Trophoblast cell (in vitro differentiated cells and primary cell): Measurements from ENCODE around the gene ZNF709. TPM values are rescaled to one million over a fixed set of nuclear protein-coding genes. Genes with fewer than 3 reads are reported as not detected.

Source experiments
- DNase-seq, 2 donors: peaks; one replicate each; pipeline ENCODE4 v3.0.0-alpha.2; 2016
- H2AFZ ChIP-seq: 2 replicates; pipeline ENCODE4 v1.6.1; 2013; ENCODE audit warnings: low read length, moderate library complexity, mild to moderate bottlenecking; ENCODE audit not compliant: insufficient read depth, poor library complexity
- H2AK5ac ChIP-seq: 2 replicates; pipeline ENCODE4 v1.6.1; 2013; ENCODE audit warnings: mild to moderate bottlenecking, low read length
- H2BK120ac ChIP-seq: 2 replicates; pipeline ENCODE4 v1.6.1; 2013; ENCODE audit warnings: low read length, mild to moderate bottlenecking, moderate library complexity; ENCODE audit not compliant: insufficient read depth, poor library complexity
- H2BK12ac ChIP-seq: 2 replicates; pipeline ENCODE4 v1.6.1; 2013; ENCODE audit warnings: mild to moderate bottlenecking, low read length, moderate library complexity
- H2BK5ac ChIP-seq: 2 replicates; pipeline ENCODE4 v1.6.1; 2013; ENCODE audit warnings: low read length, low read depth, moderate library complexity, mild to moderate bottlenecking; ENCODE audit not compliant: poor library complexity
- H3K14ac ChIP-seq: 2 replicates; pipeline ENCODE4 v1.6.1; 2013; ENCODE audit warnings: mild to moderate bottlenecking, low read length
- H3K18ac ChIP-seq: 2 replicates; pipeline ENCODE4 v1.6.1; 2013; ENCODE audit warnings: mild to moderate bottlenecking, low read length
- H3K23ac ChIP-seq: 2 replicates; pipeline ENCODE4 v1.6.1; 2013; ENCODE audit warnings: low read length
- H3K27ac ChIP-seq: 2 replicates; pipeline ENCODE4 v1.5.1; 2013; ENCODE audit warnings: low read depth, mild to moderate bottlenecking, inconsistent platforms, low read length, moderate library complexity
- H3K27me3 ChIP-seq: 2 replicates; pipeline ENCODE4 v1.6.1; 2013; ENCODE audit warnings: inconsistent platforms, mild to moderate bottlenecking, low read length, moderate library complexity; ENCODE audit not compliant: insufficient read depth
- H3K36me3 ChIP-seq, 2 experiments: 1 replicate in 1 of 2; 2 replicates in 1 of 2; pipeline ENCODE4 v1.6.1; 2013; ENCODE audit warnings: low read length in 2 of 2, mild to moderate bottlenecking in 2 of 2, moderate library complexity in 1 of 2; ENCODE audit not compliant: insufficient read depth in 2 of 2, control insufficient read depth in 1 of 2
- H3K4ac ChIP-seq: 2 replicates; pipeline ENCODE4 v1.6.1; 2013; ENCODE audit warnings: low read depth, mild to moderate bottlenecking, low read length, moderate library complexity
- H3K4me1 ChIP-seq, 2 experiments: 1 replicate in 1 of 2; 2 replicates in 1 of 2; pipeline ENCODE4 v1.6.1; 2013; ENCODE audit warnings: low read length in 2 of 2, mild to moderate bottlenecking in 2 of 2, moderate library complexity in 1 of 2; ENCODE audit not compliant: insufficient read depth in 2 of 2, control insufficient read depth in 1 of 2
- H3K4me2 ChIP-seq: 2 replicates; pipeline ENCODE4 v1.6.1; 2013; ENCODE audit warnings: inconsistent platforms, mild to moderate bottlenecking, low read length, moderate library complexity
- H3K4me3 ChIP-seq: 2 replicates; pipeline ENCODE4 v1.5.1; 2013; ENCODE audit warnings: mild to moderate bottlenecking, low read depth, low read length, inconsistent platforms
- H3K79me1 ChIP-seq: one replicate; pipeline ENCODE4 v1.6.1; 2013; ENCODE audit warnings: low read length
- H3K79me2 ChIP-seq: 2 replicates; pipeline ENCODE4 v1.6.1; 2013; ENCODE audit warnings: low read length, mild to moderate bottlenecking; ENCODE audit not compliant: control insufficient read depth, insufficient read depth, poor library complexity
- H3K9ac ChIP-seq: 2 replicates; pipeline ENCODE4 v1.6.1; 2013; ENCODE audit warnings: mild to moderate bottlenecking, low read length
- H3K9me3 ChIP-seq: 2 replicates; pipeline ENCODE4 v1.6.1; 2013; ENCODE audit warnings: low read depth, mild to moderate bottlenecking, control low read depth, inconsistent platforms, low read length; ENCODE audit not compliant: insufficient read depth
- H4K12ac ChIP-seq: 2 replicates; pipeline ENCODE4 v1.6.1; 2013; ENCODE audit warnings: low read depth, mild to moderate bottlenecking, low read length, moderate library complexity
- H4K8ac ChIP-seq: 2 replicates; pipeline ENCODE4 v1.6.1; 2013; ENCODE audit warnings: low read depth, mild to moderate bottlenecking, low read length, moderate library complexity
- H4K91ac ChIP-seq: one replicate; pipeline ENCODE4 v1.6.1; 2013; ENCODE audit warnings: low read depth, mild to moderate bottlenecking, low read length, moderate library complexity
- WGBS: extraction: QIAGEN DNeasy Blood & Tissue Kit; methylation state at CpG from one replicate; pipeline ENCODE4 v1.1.7; 2013; ENCODE audit warnings: missing lambda C conversion rate; ENCODE audit not compliant: insufficient read length, insufficient coverage; ENCODE audit errors: extremely low coverage; 5-methylcytosine and 5-hydroxymethylcytosine counted together
- polyA plus RNA-seq: library from polyadenylated mRNA; stranded (reverse); fragments of 200-250 nt; gene quantifications from 2 replicates; pipeline ENCODE4 v1.2.3, GENCODE V29; 2013

ZNF709 gene
- 1.1 and 1.2 TPM in 2 replicates for polyA plus RNA-seq

DNA sequence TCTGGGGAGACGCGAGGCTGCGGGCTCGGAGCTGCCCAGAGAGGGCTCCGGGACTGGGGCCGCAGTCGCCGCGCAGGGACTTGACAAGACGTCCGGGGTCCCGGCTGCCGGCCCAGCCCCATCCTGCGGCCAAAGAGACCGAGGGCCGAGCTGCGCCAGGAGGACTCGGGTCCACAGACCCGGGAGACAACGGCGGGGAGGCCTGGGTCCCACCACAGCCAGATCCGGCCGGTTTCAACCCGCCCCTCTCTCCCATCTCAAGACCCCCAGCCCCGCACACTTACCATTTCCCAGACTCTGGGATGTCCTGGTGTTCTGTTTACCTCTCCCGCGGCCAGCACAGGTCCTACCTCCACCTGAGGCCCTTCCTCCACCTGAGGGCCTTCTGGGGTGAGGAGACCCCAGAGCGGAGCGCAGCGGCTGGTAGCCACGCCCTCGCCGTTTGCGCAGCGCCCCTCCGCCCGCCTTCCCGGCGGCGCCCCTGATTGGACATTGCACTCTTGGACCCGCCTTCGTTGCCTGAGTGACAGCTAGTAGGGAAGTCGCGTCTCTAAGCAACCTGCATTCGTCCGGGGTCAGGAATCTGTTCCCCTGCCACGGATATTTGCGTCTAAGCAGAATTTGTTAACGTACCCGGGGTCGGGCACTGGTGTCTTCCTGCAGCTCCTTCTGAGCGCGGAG lies at the start of gene ZNF709:
Gene ZNF709, minus strand, starts transcription at position 446 of the 681 bp plus-strand sequence. Its CDS starts 159 bp downstream, at position 287.
- no CpG with 5 or more reads among the region's 53 CpGs for WGBS
- peak; percentile 75 to 92 for DNase-seq
- H3K79me2 ChIP-seq = peaks cover 4% of the 10 kb centered on the region
- H3K4me1 ChIP-seq = peaks cover 4 to 7% of the 10 kb centered on the region in 2 experiments
- peak within 1 kb of the TSS; percentile 86 for H3K4me3 ChIP-seq
- no peaks in the 10 kb centered on the region for H3K9me3 ChIP-seq
- H2BK5ac ChIP-seq = no peak within 1 kb of the TSS
- H3K9ac ChIP-seq = peak within 1 kb of the TSS; percentile 83
- H4K8ac ChIP-seq = peak within 1 kb of the TSS; percentile 81
- H3K27me3 ChIP-seq = no peaks in the 10 kb centered on the region
- H2BK12ac ChIP-seq = no peak within 1 kb of the TSS
- peak within 1 kb of the TSS; percentile 86 for H3K14ac ChIP-seq
- H3K27ac ChIP-seq = no peak within 1 kb of the TSS
- H2AFZ ChIP-seq = peak within 1 kb of the TSS; percentile 96
- no peak within 1 kb of the TSS for H3K23ac ChIP-seq
- peak within 1 kb of the TSS; percentile 98 for H3K4me2 ChIP-seq
- peak within 1 kb of the TSS; percentile 19 for H4K91ac ChIP-seq
- H3K4ac ChIP-seq = peak within 1 kb of the TSS; percentile 16
- H2AK5ac ChIP-seq = no peak within 1 kb of the TSS
- H3K79me1 ChIP-seq = peaks cover 8% of the 10 kb centered on the region
- H3K36me3 ChIP-seq = no peaks in the 10 kb centered on the region
- H3K18ac ChIP-seq = peak within 1 kb of the TSS; percentile 76
- peak within 1 kb of the TSS; percentile 38 for H2BK120ac ChIP-seq
- peak within 1 kb of the TSS; percentile 67 for H4K12ac ChIP-seq

DNA sequence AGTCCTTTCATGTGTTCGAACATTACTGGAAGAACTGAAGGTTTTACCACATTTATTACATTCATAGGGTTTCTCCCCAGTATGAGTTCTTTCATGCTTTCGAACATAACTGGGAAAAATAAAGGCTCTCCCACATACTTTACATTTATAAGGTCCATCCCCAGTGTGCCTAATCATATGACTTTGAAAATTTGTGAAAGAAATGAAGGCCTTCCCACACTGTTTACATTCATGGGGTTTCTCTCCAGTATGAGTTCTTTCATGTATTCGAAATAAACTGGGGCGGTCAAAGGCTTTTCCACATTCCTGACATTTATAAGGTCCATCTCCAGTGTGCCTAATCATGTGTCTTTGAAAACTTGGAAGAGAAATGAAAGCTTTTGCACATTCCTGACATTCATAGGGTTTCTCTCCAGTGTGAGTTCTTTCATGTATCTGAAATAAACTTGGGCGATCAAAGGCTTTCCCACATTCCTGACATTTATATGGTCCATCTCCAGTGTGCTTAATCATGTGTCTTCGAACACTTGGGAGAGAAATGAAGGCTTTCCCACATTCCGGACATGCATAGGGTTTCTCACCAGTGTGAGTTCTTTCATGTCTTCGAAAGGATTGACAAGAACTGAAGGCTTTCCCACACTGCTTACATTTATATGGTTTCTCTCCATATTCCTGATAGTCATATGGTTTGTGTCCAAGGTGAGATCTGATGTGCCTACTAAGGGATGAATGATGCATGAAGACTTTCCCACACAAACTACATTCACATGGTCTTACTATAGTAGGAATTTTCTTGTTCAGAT lies 42.6 kb upstream of the ZNF709 start:
- no peak for DNase-seq
- H3K4me3 ChIP-seq = no peak overlapping the region
- H3K9me3 ChIP-seq = peaks cover 38% of the 10 kb centered on the region

DNA sequence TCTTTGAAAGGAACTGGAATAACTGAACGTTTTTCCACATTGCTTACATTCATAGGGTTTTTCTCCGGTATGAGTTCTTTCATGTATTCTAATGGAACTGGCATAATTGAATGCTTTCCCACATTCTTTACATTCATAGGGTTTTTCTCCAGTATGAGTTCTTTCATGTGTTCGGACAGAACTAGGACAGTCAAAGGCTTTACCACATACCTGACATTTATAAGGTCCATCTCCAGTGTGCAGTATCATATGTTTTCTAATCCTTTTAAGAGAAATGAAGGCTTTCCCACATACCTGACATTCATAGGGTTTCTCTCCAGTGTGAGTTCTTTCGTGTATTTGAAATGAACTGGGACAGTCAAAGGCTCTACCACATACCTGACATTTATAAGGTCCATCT lies 41.9 kb upstream of the ZNF709 start:
- H3K36me3 ChIP-seq = peaks cover 27 to 49% of the 10 kb centered on the region in 2 experiments
- H2BK120ac ChIP-seq = no peak overlapping the region
- no peak overlapping the region for H4K12ac ChIP-seq
- no peak overlapping the region for H2BK5ac ChIP-seq
- no peak overlapping the region for H3K27ac ChIP-seq
- WGBS = no CpG with 5 or more reads among the region's 4 CpGs
- no peak overlapping the region for H3K4me2 ChIP-seq
- H3K4me1 ChIP-seq = no peaks in the 10 kb centered on the region
- no peak overlapping the region for H2AFZ ChIP-seq
- no peak overlapping the region for H4K91ac ChIP-seq
- DNase-seq = no peak
- H3K9me3 ChIP-seq = peaks cover 39% of the 10 kb centered on the region
- no peaks in the 10 kb centered on the region for H3K27me3 ChIP-seq
- H3K4me3 ChIP-seq = no peak overlapping the region
- H3K4ac ChIP-seq = no peak overlapping the region
- no peak overlapping the region for H2BK12ac ChIP-seq
- no peaks in the 10 kb centered on the region for H3K79me2 ChIP-seq
- H3K18ac ChIP-seq = no peak overlapping the region
- no peak overlapping the region for H3K9ac ChIP-seq
- no peaks in the 10 kb centered on the region for H3K79me1 ChIP-seq
- no peak overlapping the region for H3K23ac ChIP-seq
- no peak overlapping the region for H3K14ac ChIP-seq
- H2AK5ac ChIP-seq = no peak overlapping the region
- H4K8ac ChIP-seq = no peak overlapping the region

More for the DNA sequence above, 42.6 kb upstream of the ZNF709 start:
- H3K27ac ChIP-seq = no peak overlapping the region
- no peak overlapping the region for H3K4ac ChIP-seq
- H2BK120ac ChIP-seq = no peak overlapping the region
- H4K8ac ChIP-seq = no peak overlapping the region
- no peak overlapping the region for H4K91ac ChIP-seq
- no peaks in the 10 kb centered on the region for H3K4me1 ChIP-seq
- H3K9ac ChIP-seq = no peak overlapping the region
- H3K18ac ChIP-seq = no peak overlapping the region
- no peaks in the 10 kb centered on the region for H3K27me3 ChIP-seq
- H2AFZ ChIP-seq = no peak overlapping the region
- H3K14ac ChIP-seq = no peak overlapping the region
- H3K36me3 ChIP-seq = peaks cover 27 to 50% of the 10 kb centered on the region in 2 experiments
- no peak overlapping the region for H2BK5ac ChIP-seq
- no peak overlapping the region for H3K23ac ChIP-seq
- no peak overlapping the region for H4K12ac ChIP-seq
- no peaks in the 10 kb centered on the region for H3K79me1 ChIP-seq
- H3K79me2 ChIP-seq = no peaks in the 10 kb centered on the region
- no peak overlapping the region for H2BK12ac ChIP-seq
- no peak overlapping the region for H2AK5ac ChIP-seq
- WGBS = no CpG with 5 or more reads among the region's 8 CpGs
- H3K4me2 ChIP-seq = no peak overlapping the region

DNA sequence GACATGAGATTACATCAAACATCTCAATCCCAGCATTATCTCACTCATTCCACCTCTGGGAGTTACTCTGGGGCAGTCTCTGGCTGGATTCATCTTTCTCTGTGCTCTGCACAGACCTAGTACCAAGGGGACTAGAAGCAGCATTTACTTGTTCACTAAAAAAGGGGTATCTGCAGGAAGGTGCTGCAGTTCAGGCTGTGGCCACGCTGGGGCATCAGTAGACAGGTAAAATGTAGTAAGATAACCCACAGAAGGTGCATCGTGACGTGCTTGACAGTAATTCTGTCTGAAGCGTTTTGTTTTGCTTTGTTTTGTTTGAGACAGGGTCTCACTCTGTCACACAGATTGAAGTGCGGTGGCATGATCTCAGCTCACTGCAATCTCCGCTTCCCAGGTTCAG lies 37.4 kb upstream of the ZNF709 start:
- Histone ChIP-seq H4K12ac (no peak overlapping the region), H3K79me1 (no peaks in the 10 kb centered on the region), H3K4me3 (no peak overlapping the region), H3K4me1 (no peaks in the 10 kb centered on the region), H2BK12ac (no peak overlapping the region), H3K14ac (no peak overlapping the region), H2AK5ac (no peak overlapping the region), H4K91ac (no peak overlapping the region), H3K9ac (no peak overlapping the region), H3K27ac (no peak overlapping the region), H3K4me2 (no peak overlapping the region), H2BK120ac (no peak overlapping the region), H2BK5ac (no peak overlapping the region), H3K23ac (no peak overlapping the region), H3K27me3 (no peaks in the 10 kb centered on the region), H3K79me2 (no peaks in the 10 kb centered on the region), H3K9me3 (peaks cover 24% of the 10 kb centered on the region), H4K8ac (no peak overlapping the region), H2AFZ (no peak overlapping the region), H3K18ac (no peak overlapping the region), H3K4ac (no peak overlapping the region), H3K36me3 (peaks cover 19 to 27% of the 10 kb centered on the region in 2 experiments)
- no CpG with 5 or more reads among the region's 6 CpGs for WGBS
- peak; percentile 70 to 75 for DNase-seq
